Osteoblast (primary cell): Measurements from ENCODE around the gene STRADA. TPM values are rescaled to one million over a fixed set of nuclear protein-coding genes. Genes with fewer than 3 reads are reported as not detected.

Experiments used
- DNase-seq: peaks from one replicate; pipeline ENCODE4 v3.0.0; 2011; ENCODE audit warnings: low spot score, mixed read lengths; ENCODE audit not compliant: insufficient read length; ENCODE audit errors: missing footprints
- H2AFZ ChIP-seq: 2 replicates; pipeline ENCODE4 v1.6.0; 2011; ENCODE audit warnings: mild to moderate bottlenecking, low read length
- H3K27ac ChIP-seq: 2 replicates; pipeline ENCODE4 v1.5.1; 2011; ENCODE audit warnings: mild to moderate bottlenecking, low read depth, low read length, moderate library complexity
- H3K27me3 ChIP-seq: 2 replicates; pipeline ENCODE4 v1.6.0; 2012; ENCODE audit warnings: mild to moderate bottlenecking, control low read depth, inconsistent platforms, low read length, moderate library complexity; ENCODE audit not compliant: insufficient read depth
- H3K36me3 ChIP-seq: 2 replicates; pipeline ENCODE4 v1.5.1; 2011; ENCODE audit warnings: mild to moderate bottlenecking, low read length, control low read depth, moderate library complexity; ENCODE audit not compliant: insufficient read depth
- H3K4me1 ChIP-seq: 2 replicates; pipeline ENCODE4 v1.5.1; 2011; ENCODE audit warnings: mild to moderate bottlenecking, low read length, control low read depth, moderate library complexity; ENCODE audit not compliant: insufficient read depth
- H3K4me2 ChIP-seq: 2 replicates; pipeline ENCODE4 v1.6.0; 2011; ENCODE audit warnings: mild to moderate bottlenecking, low read length; ENCODE audit not compliant: insufficient read depth
- H3K4me3 ChIP-seq: fragments of 200-600 bp; sonication (generic); 3 replicates; pipeline ENCODE4 v1.5.1; 2012; ENCODE audit warnings: mild to moderate bottlenecking, low read length, inconsistent platforms; ENCODE audit not compliant: insufficient read depth
- H3K79me2 ChIP-seq: 2 replicates; pipeline ENCODE4 v1.6.0; 2012; ENCODE audit warnings: mild to moderate bottlenecking, low read length, control low read depth, inconsistent platforms; ENCODE audit not compliant: insufficient read depth
- H3K9me3 ChIP-seq: 2 replicates; pipeline ENCODE4 v1.5.1; 2011; ENCODE audit warnings: low read depth, low read length, control low read depth
- H4K20me1 ChIP-seq: 2 replicates; pipeline ENCODE4 v1.6.0; 2012; ENCODE audit warnings: mild to moderate bottlenecking, low read length, control low read depth; ENCODE audit not compliant: insufficient read depth
- total RNA-seq: library from RNA; depleted of rRNA; stranded (reverse); fragments of >200 nt; gene quantifications from 2 replicates; pipeline ENCODE4 v1.2.3, GENCODE V29; 2012
- TF ChIP-seq, protein P1 (sequence below): IDR thresholded peaks from 2 replicates; pipeline ENCODE4 v1.5.1; 2011; ENCODE audit warnings: mild to moderate bottlenecking, low read depth, low read length, moderate library complexity; ENCODE audit errors: extremely low read depth

STRADA gene
- total RNA-seq, 1 donor, result 29.7 TPM

DNA sequence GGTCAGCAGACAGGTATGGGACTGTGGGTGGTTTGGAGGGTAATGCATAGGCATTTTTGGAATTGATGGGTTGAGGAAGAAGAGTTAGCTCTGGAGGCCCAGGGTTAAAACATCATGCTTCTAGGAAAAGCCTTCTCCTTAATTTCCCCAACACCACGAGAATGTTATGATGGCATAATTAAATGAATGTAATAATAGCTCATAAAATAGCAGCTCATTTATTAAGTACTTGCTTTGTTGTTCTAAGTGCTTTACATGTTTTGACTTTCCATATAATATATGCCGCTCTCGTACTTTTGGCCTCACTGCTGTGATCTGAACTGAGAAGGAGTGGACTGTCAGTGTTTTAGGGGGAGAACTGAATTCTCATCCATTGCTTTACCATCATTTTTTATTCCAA is 56.0 kb downstream of the STRADA start:
- H3K4me2 ChIP-seq, result no peak overlapping the region
- TF ChIP-seq, protein P1, sequence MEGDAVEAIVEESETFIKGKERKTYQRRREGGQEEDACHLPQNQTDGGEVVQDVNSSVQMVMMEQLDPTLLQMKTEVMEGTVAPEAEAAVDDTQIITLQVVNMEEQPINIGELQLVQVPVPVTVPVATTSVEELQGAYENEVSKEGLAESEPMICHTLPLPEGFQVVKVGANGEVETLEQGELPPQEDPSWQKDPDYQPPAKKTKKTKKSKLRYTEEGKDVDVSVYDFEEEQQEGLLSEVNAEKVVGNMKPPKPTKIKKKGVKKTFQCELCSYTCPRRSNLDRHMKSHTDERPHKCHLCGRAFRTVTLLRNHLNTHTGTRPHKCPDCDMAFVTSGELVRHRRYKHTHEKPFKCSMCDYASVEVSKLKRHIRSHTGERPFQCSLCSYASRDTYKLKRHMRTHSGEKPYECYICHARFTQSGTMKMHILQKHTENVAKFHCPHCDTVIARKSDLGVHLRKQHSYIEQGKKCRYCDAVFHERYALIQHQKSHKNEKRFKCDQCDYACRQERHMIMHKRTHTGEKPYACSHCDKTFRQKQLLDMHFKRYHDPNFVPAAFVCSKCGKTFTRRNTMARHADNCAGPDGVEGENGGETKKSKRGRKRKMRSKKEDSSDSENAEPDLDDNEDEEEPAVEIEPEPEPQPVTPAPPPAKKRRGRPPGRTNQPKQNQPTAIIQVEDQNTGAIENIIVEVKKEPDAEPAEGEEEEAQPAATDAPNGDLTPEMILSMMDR, result no peak
- no peak overlapping the region for H3K27ac ChIP-seq
- no peaks in the 10 kb centered on the region for H3K79me2 ChIP-seq
- H4K20me1 ChIP-seq, result peaks cover 2% of the 10 kb centered on the region
- DNase-seq, result peak; percentile 69
- no peaks in the 10 kb centered on the region for H3K27me3 ChIP-seq
- no peaks in the 10 kb centered on the region for H3K9me3 ChIP-seq
- H2AFZ ChIP-seq, result no peak overlapping the region
- peaks cover 56% of the 10 kb centered on the region for H3K36me3 ChIP-seq
- H3K4me3 ChIP-seq, result no peak overlapping the region
- no peaks in the 10 kb centered on the region for H3K4me1 ChIP-seq

DNA sequence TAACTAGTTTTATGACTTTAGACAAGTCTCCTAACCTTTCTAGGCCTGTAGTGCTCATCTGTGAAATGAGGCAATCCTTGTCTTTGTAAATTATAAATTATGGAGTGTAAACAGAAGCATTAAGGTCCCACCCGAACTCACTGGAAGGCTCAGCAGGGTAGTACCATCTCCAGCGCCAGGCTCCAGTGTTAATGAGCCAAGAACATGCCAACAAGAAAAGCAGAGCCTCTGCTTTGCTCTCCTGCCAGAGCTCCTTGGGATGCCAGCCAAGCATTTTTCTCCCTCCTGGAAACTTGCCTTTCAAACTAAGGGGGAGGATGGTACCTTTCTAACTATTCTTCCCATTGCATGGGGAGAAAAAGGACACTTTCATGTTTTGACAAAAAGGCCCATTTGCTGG is 56.6 kb downstream of the STRADA start:
- Histone ChIP-seq H3K4me2 (no peak overlapping the region), H3K36me3 (peaks cover 50% of the 10 kb centered on the region), H3K27me3 (no peaks in the 10 kb centered on the region), H3K4me3 (no peak overlapping the region), H3K27ac (no peak overlapping the region), H4K20me1 (peaks cover 2% of the 10 kb centered on the region), H3K79me2 (no peaks in the 10 kb centered on the region), H3K9me3 (no peaks in the 10 kb centered on the region), H3K4me1 (no peaks in the 10 kb centered on the region), H2AFZ (no peak overlapping the region)
- TF ChIP-seq, protein P1, result no peak
- peak; percentile 29 for DNase-seq

DNA sequence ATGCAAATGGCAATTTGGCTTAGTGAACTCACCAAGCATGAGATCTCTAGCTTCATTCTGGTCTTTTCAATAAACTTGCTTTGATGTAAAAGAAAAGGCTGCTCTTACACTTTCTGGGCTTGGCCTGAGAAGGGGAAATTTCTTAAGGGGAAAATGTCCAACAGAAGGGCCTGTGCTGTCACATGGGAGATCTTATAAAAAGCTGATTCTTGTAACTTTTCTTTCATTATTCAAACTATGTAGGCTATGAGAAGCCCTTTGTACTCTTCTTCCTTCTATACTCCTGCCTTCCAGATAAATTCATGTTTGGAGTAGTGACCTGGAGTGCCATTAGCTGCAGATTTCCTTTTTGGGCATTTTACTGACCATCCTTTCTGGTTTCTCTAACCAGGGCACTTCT is 58.6 kb downstream of the STRADA start:
- H2AFZ ChIP-seq, result no peak overlapping the region
- H3K79me2 ChIP-seq, result no peaks in the 10 kb centered on the region
- TF ChIP-seq, protein P1, result no peak
- peaks cover 2% of the 10 kb centered on the region for H4K20me1 ChIP-seq
- H3K27me3 ChIP-seq, result no peaks in the 10 kb centered on the region
- no peaks in the 10 kb centered on the region for H3K9me3 ChIP-seq
- no peak overlapping the region for H3K4me2 ChIP-seq
- DNase-seq, result no peak
- no peak overlapping the region for H3K4me3 ChIP-seq
- H3K36me3 ChIP-seq, result peaks cover 37% of the 10 kb centered on the region
- H3K4me1 ChIP-seq, result no peaks in the 10 kb centered on the region
- no peak overlapping the region for H3K27ac ChIP-seq

DNA sequence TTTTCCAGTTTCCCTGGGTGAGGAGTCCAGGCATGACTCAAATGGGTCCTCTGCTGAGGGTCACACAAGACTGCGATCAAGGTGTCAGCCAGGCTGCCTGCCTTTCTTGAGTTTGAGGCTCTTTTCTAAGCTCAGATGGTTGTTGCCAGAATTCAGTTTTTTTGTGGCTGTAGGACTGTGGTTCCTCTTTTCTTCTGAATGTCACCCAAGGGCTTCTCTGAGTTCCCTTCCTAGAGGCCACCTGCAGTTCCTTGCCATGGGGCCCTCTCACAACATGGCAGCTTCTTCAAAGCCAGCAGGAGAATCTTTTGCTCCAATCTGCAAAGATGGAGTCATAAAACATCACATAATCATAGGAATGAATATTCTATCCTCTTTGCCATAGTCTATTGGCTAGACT is 59.2 kb downstream of the STRADA start:
- no peak overlapping the region for H3K4me2 ChIP-seq
- TF ChIP-seq, protein P1, result no peak
- no peak overlapping the region for H2AFZ ChIP-seq
- H3K9me3 ChIP-seq, result no peaks in the 10 kb centered on the region
- no peak overlapping the region for H3K27ac ChIP-seq
- H3K79me2 ChIP-seq, result no peaks in the 10 kb centered on the region
- H3K4me1 ChIP-seq, result no peaks in the 10 kb centered on the region
- H3K27me3 ChIP-seq, result no peaks in the 10 kb centered on the region
- H3K36me3 ChIP-seq, result peaks cover 37% of the 10 kb centered on the region
- H3K4me3 ChIP-seq, result no peak overlapping the region
- DNase-seq, result no peak
- H4K20me1 ChIP-seq, result peaks cover 2% of the 10 kb centered on the region
